RWPE2 (cell line): ENCODE measurements around the gene APOBEC3B.
"Not testable (repeated sequence)": the region's sequence is repeated elsewhere in the genome, so short reads cannot be mapped to it uniquely, and the experiment has no call there.

Source experiments
- ATAC-seq: fragments of 200-7000 bp; cut with Tn5 transposase; 3 replicates; pipeline ENCODE4 v1.9.1; 2021; ENCODE audit warnings: low read depth
- DNase-seq: peaks from one replicate; pipeline ENCODE4 v3.0.0-alpha.2; 2020; ENCODE audit warnings: low spot score
- H3K27ac ChIP-seq: fragments of 450-650 bp; 2 replicates; pipeline ENCODE4 v1.5.1; 2017; ENCODE audit warnings: mild to moderate bottlenecking; ENCODE audit not compliant: poor library complexity, severe bottlenecking
- H3K27me3 ChIP-seq: fragments of 250-450 bp; sonication (Bioruptor Pico); 2 replicates; pipeline ENCODE4 v1.5.1; 2021; ENCODE audit warnings: mild to moderate bottlenecking, moderate library complexity; ENCODE audit not compliant: insufficient read depth, poor library complexity, severe bottlenecking
- H3K36me3 ChIP-seq: fragments of 250-450 bp; sonication (Bioruptor Pico); 2 replicates; pipeline ENCODE4 v1.5.1; 2020; ENCODE audit warnings: low read depth, mild to moderate bottlenecking, moderate library complexity
- H3K4me1 ChIP-seq: fragments of 250-450 bp; sonication (Bioruptor Pico); 2 replicates; pipeline ENCODE4 v1.5.1; 2021; ENCODE audit warnings: mild to moderate bottlenecking, moderate library complexity; ENCODE audit not compliant: insufficient read depth, poor library complexity, severe bottlenecking
- H3K4me3 ChIP-seq: fragments of 250-450 bp; sonication (Bioruptor Pico); 2 replicates; pipeline ENCODE4 v1.5.1; 2021; ENCODE audit warnings: mild to moderate bottlenecking, moderate library complexity; ENCODE audit not compliant: severe bottlenecking
- H3K9me3 ChIP-seq: fragments of 250-450 bp; sonication (Bioruptor Pico); 2 replicates; pipeline ENCODE4 v1.5.1; 2021; ENCODE audit warnings: mild to moderate bottlenecking, moderate library complexity; ENCODE audit not compliant: severe bottlenecking
- TF ChIP-seq, protein P1 (sequence below): fragments of 450-650 bp; IDR thresholded peaks from one replicate; pipeline ENCODE4 v1.5.1; 2017; ENCODE audit warnings: mild to moderate bottlenecking, moderate library complexity; ENCODE audit not compliant: poor library complexity, severe bottlenecking

APOBEC3B gene

DNA sequence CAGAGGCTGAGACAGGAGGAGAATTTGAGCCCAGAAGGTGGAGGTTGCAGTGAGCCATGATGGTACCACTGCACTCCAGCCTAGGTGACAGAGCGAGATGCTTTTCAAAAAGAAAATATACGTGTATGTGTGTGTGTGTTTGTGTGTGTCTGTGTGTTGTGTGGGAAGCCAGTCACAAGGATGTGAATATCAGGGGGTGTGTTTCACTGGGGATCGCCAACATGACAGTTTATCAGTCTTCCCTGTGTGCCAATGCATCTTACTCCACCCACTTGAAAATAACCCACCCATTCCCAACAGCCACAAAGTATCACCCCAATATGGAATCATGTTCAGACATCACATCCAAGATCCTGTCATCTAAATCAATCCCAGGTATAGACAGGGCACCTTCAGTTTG lies 10.4 kb upstream of the APOBEC3B start:
- Histone ChIP-seq H3K27ac (no peak overlapping the region), H3K4me3 (no peak overlapping the region), H3K4me1 (no peaks in the 10 kb centered on the region), H3K9me3 (no peaks in the 10 kb centered on the region), H3K27me3 (no peaks in the 10 kb centered on the region), H3K36me3 (no peaks in the 10 kb centered on the region)
- DNase-seq (no peak), ATAC-seq (no peak)
- TF ChIP-seq, protein P1, sequence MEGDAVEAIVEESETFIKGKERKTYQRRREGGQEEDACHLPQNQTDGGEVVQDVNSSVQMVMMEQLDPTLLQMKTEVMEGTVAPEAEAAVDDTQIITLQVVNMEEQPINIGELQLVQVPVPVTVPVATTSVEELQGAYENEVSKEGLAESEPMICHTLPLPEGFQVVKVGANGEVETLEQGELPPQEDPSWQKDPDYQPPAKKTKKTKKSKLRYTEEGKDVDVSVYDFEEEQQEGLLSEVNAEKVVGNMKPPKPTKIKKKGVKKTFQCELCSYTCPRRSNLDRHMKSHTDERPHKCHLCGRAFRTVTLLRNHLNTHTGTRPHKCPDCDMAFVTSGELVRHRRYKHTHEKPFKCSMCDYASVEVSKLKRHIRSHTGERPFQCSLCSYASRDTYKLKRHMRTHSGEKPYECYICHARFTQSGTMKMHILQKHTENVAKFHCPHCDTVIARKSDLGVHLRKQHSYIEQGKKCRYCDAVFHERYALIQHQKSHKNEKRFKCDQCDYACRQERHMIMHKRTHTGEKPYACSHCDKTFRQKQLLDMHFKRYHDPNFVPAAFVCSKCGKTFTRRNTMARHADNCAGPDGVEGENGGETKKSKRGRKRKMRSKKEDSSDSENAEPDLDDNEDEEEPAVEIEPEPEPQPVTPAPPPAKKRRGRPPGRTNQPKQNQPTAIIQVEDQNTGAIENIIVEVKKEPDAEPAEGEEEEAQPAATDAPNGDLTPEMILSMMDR = no peak

DNA sequence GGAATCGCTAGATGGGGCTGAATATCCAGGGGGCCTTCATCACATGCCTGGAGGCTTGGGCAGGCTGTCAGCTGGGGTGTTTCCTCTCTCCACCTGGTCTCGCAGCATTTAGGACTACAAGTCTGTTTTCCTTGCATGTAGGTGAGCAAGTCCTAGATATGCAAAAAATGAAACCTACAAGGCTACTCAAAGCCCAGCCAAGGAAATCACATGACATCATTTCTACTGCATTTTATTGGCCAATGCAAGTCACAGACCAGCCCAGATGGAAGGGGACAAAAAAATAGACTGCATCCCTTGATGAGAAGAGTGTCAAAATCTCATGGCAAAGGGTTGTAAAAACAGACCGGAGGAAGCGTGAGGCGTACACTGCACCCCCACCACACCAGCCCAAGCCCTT lies 9.6 kb upstream of the APOBEC3B start:
- H3K9me3 ChIP-seq = no peaks in the 10 kb centered on the region
- ATAC-seq (no peak), DNase-seq (no peak)
- no peak overlapping the region for H3K27ac ChIP-seq
- H3K27me3 ChIP-seq = no peaks in the 10 kb centered on the region
- no peaks in the 10 kb centered on the region for H3K36me3 ChIP-seq
- TF ChIP-seq, protein P1 = no peak
- no peaks in the 10 kb centered on the region for H3K4me1 ChIP-seq
- no peak overlapping the region for H3K4me3 ChIP-seq

DNA sequence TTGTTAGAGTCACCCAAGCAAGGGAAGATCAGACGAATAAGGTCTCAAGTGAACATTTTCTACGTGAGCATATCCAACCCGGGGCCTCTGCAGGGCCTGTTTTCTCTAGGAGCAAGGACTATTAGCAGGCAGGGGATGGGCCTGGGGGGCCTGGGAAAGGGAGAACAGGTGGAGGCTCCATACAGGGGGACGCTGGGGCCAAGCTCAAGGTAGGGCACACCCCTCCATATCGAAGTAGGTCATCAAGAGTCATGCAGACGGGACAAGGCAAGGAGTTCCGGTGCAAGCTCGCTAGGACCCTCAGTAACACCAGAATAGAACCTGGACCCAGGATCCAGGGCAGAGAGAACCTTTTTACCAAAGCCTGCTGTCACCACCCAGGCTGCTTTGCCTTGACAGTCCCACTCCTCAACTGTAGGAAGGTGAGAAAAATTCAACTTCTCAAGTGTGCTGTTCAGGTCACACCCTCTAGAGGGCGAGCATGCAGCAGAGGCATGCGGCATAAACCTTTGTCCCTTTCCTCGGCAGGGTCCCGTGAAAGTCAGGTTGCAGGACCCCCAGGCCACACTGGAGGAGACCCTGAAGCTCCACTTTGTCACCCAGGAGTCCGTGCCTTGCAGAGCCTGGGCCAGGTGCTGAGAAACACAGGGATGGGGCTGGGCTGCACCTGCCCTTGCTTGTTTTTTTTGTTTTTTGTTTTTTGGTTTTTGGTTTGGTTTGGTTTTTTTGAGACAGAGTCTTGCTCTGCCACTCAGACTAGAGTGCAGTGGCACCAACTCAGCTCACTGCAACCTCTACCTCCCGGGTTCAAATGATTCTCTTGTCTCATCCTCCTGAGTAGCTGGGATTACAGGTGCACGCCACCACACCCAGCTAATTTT lies 8.6 kb upstream of the APOBEC3B start:
- no peaks in the 10 kb centered on the region for H3K9me3 ChIP-seq
- TF ChIP-seq, protein P1 = peak; percentile 83
- no peaks in the 10 kb centered on the region for H3K36me3 ChIP-seq
- H3K4me1 ChIP-seq = no peaks in the 10 kb centered on the region
- H3K27me3 ChIP-seq = no peaks in the 10 kb centered on the region
- H3K4me3 ChIP-seq = no peak overlapping the region
- no peak for ATAC-seq
- DNase-seq = no peak
- H3K27ac ChIP-seq = no peak overlapping the region

- TF ChIP-seq, protein P1 = no peak
- DNase-seq (no peak), ATAC-seq (no peak; the same call in 2 of the 3 replicates)
- Histone ChIP-seq H3K4me1 (no peaks in the 10 kb centered on the region), H3K27ac (no peak overlapping the region), H3K4me3 (no peak overlapping the region), H3K9me3 (no peaks in the 10 kb centered on the region), H3K36me3 (no peaks in the 10 kb centered on the region), H3K27me3 (no peaks in the 10 kb centered on the region)
Observed at GRCh38 chr22:38974170-38974825, 7.8 kb upstream of the APOBEC3B start.

- Histone ChIP-seq H3K27ac (no peak overlapping the region), H3K4me3 (no peak overlapping the region), H3K36me3 (no peaks in the 10 kb centered on the region), H3K4me1 (no peaks in the 10 kb centered on the region), H3K9me3 (no peaks in the 10 kb centered on the region), H3K27me3 (no peaks in the 10 kb centered on the region)
- TF ChIP-seq, protein P1 = no peak
- ATAC-seq (no peak), DNase-seq (no peak)
Observed at GRCh38 chr22:38974826-38975175, 7.3 kb upstream of the APOBEC3B start.

GRCh38 chr22:38977289-38977688 lies 4.9 kb upstream of the APOBEC3B start:
- not testable (repeated sequence) for DNase-seq, ATAC-seq

GRCh38 chr22:38980587-38980986 lies 1.6 kb upstream of the APOBEC3B start:
- H3K4me3 ChIP-seq, H3K27me3 ChIP-seq, DNase-seq, H3K27ac ChIP-seq, H3K9me3 ChIP-seq, H3K36me3 ChIP-seq, ATAC-seq: not testable (repeated sequence)
- H3K4me1 ChIP-seq = peaks cover 22% of the 10 kb centered on the region

More at GRCh38 chr22:38977289-38977688, 4.9 kb upstream of the APOBEC3B start:
- not testable (repeated sequence) for H3K4me1 ChIP-seq, H3K27me3 ChIP-seq, H3K27ac ChIP-seq, H3K4me3 ChIP-seq, H3K36me3 ChIP-seq, H3K9me3 ChIP-seq
